Heart left ventricle (tissue), 13 donors: ENCODE measurements around the gene ERBB4.

ENCODE experiments used
- CTCF ChIP-seq, 12 donors: fragments of 200-600 bp; sonication (generic) in 4 of 12; IDR thresholded peaks; one replicate each; pipeline versions ENCODE4 v1.5.0 to v1.8.0; 2018 to 2022; ENCODE audit warnings: antibody characterized with exemption in 12 of 12, mild to moderate bottlenecking in 5 of 12
- POLR2A ChIP-seq, 2 donors: fragments of 450-650 bp; IDR thresholded peaks; one replicate each; pipeline ENCODE4 v1.6.1; 2017; ENCODE audit warnings: antibody characterized with exemption in 2 of 2, mild to moderate bottlenecking in 2 of 2, moderate library complexity in 2 of 2
- donor health status: ischemic (EF 13 %, LVEDD 7.1; RV severe dilation, severe dysfunction).
- donor health status: DM: no; HTN: yes; CAD: no.
- donor health status: DM: no; HTN: no; CAD: no.
- donor health status: ischemic (EF 25% LVEDD 6.9; RV normal size, moderate dysfunction).
- donor health status: ischemic (EF 25% LVEDD 5.7; RV mildly dilated, moderate dysfunction).
- donor health status: ischemic (EF 35%, LVEDD 5.7; RV mildly dilated, moderate dysfunction).
- donor health status: nonischemic (EF 11% LVEDD 7.7; RV severe dilation, severe dysfunction).
- donor health status: DM: yes; HTN: yes; CAD: no.
- donor health status: PGD.
- donor health status: ischemic (EF 29% LVEDD 5.4; RV normal size, mild dysfunction).
- donor health status: nonischemic (EF 23%, LVEDD 6.1; RV moderate dilation, normal function).

GRCh38 chr2:211347328-211347727, 1191.3 kb downstream of the ERBB4 start:
- TF ChIP-seq POLR2A (IDR thresholded peaks at IDR 0.05) (no peak), CTCF (IDR thresholded peaks at IDR 0.05) (no peak)
